HepG2 (cell line): ENCODE data around the gene PRMT7. TPM values are rescaled to one million over a fixed set of nuclear protein-coding genes. Genes with fewer than 3 reads are reported as not detected.
A peak's percentile ranks its signal among the peaks of the same experiment; 100 is the strongest.

Experiments
- GTF2F1 ChIP-seq: fragments of 150-350 bp; IDR thresholded peaks from 2 replicates; pipeline ENCODE4 v1.6.1; 2014; ENCODE audit warnings: low read length
- GZF1 ChIP-seq: sonication (generic); formaldehyde crosslinking; IDR thresholded peaks from 2 replicates; pipeline ENCODE4 v1.5.1; 2020; ENCODE audit warnings: mild to moderate bottlenecking, missing genetic modification reagents
- LCORL ChIP-seq, 2 experiments: fragments of 450-650 bp in 1 of 2; sonication (generic) in 1 of 2; formaldehyde crosslinking in 1 of 2; IDR thresholded peaks; 2 replicates each; pipeline versions ENCODE4 v1.5.0 to v1.6.1; 2017 to 2020; ENCODE audit warnings: antibody characterized with exemption in 1 of 2, missing genetic modification reagents in 1 of 2
- MAF1 ChIP-seq: sonication (generic); formaldehyde crosslinking; IDR thresholded peaks from 2 replicates; pipeline ENCODE4 v1.5.0; 2020; ENCODE audit warnings: missing genetic modification reagents, borderline replicate concordance
- PCBP2 ChIP-seq: fragments of 200-400 bp; formaldehyde crosslinking; optimal IDR thresholded peaks from 2 replicates; pipeline ENCODE3; 2018; ENCODE audit warnings: low read length, low read depth; ENCODE audit not compliant: poor library complexity, severe bottlenecking
- ZBTB7B ChIP-seq: sonication (generic); formaldehyde crosslinking; IDR thresholded peaks from 2 replicates; pipeline ENCODE4 v1.4.0; 2020; ENCODE audit warnings: missing genetic modification reagents
- ZNF333 ChIP-seq: sonication (generic); formaldehyde crosslinking; IDR thresholded peaks from 2 replicates; pipeline ENCODE4 v1.4.0; 2020; ENCODE audit warnings: mild to moderate bottlenecking, missing genetic modification reagents, borderline replicate concordance
- ZNF564 ChIP-seq: sonication (generic); formaldehyde crosslinking; IDR thresholded peaks from 2 replicates; pipeline ENCODE4 v1.8.1; 2023; ENCODE audit warnings: mild to moderate bottlenecking, missing genetic modification reagents
- ZNF7 ChIP-seq: IDR thresholded peaks from 2 replicates; pipeline ENCODE4 v1.6.1; 2016; ENCODE audit warnings: missing biosample characterization, missing genetic modification reagents
- ZSCAN25 ChIP-seq: sonication (generic); formaldehyde crosslinking; IDR thresholded peaks from 2 replicates; pipeline ENCODE4 v1.8.0; 2022; ENCODE audit warnings: mild to moderate bottlenecking, missing genetic modification reagents
- polyA plus RNA-seq, 8 experiments: library from polyadenylated mRNA; depleted of rRNA in 3 of 8; stranded (reverse) in 7 of 8; unstranded in 1 of 8; fragments of >200 nt; fragmentation: Illumina TruSeq in 4 of 8; extraction: Trizol in 4 of 8; gene quantifications; 2 replicates each; pipeline versions ENCODE4 v1.2.1 to v1.2.3, GENCODE V29; 2011 to 2016; ENCODE audit warnings: low read depth in 4 of 8, missing spikeins in 1 of 8, mixed read lengths in 1 of 8; ENCODE audit not compliant: insufficient read depth in 1 of 8
- total RNA-seq, 5 experiments: library from RNA; depleted of rRNA; stranded (reverse); fragments of >200 nt; fragmentation: Illumina TruSeq; extraction: Trizol; gene quantifications; 2 replicates each; pipeline ENCODE4 v1.2.3, GENCODE V29; 2016; ENCODE audit warnings: low read depth in 1 of 5
- TF ChIP-seq, protein P1 (sequence below): sonication (generic); formaldehyde crosslinking; IDR thresholded peaks from 2 replicates; pipeline ENCODE4 v1.5.1; 2020; ENCODE audit warnings: mild to moderate bottlenecking, missing genetic modification reagents
- TF ChIP-seq, protein P2 (sequence below): sonication (generic); formaldehyde crosslinking; IDR thresholded peaks from 2 replicates; pipeline ENCODE4 v1.4.0; 2020; ENCODE audit warnings: mild to moderate bottlenecking, low read depth, missing genetic modification reagents
- TF ChIP-seq, protein P3 (sequence below): sonication (generic); formaldehyde crosslinking; IDR thresholded peaks from 2 replicates; pipeline ENCODE4 v1.5.0; 2020; ENCODE audit warnings: mild to moderate bottlenecking, missing genetic modification reagents
- TF ChIP-seq, protein P4 (sequence below): sonication (generic); formaldehyde crosslinking; IDR thresholded peaks from 2 replicates; pipeline ENCODE4 v1.4.0; 2020; ENCODE audit warnings: missing genetic modification reagents, borderline replicate concordance
- TF ChIP-seq, protein P5 (sequence below): sonication (generic); formaldehyde crosslinking; IDR thresholded peaks from 2 replicates; pipeline ENCODE4 v1.5.0; 2020; ENCODE audit warnings: mild to moderate bottlenecking, missing genetic modification reagents, moderate library complexity
- TF ChIP-seq, protein P6 (sequence below), 2 experiments: IDR thresholded peaks; 2 replicates each; pipeline ENCODE4 v1.6.1; 2011 to 2012; ENCODE audit warnings: low read length in 2 of 2, borderline replicate concordance in 1 of 2, low read depth in 1 of 2, mild to moderate bottlenecking in 1 of 2, moderate library complexity in 1 of 2

Gene PRMT7
- total and polyA plus RNA-seq, 2 of the 13 experiments (the other 11 are each of a cell fraction or from before 2014, with no cell fraction given), result 47.5 to 55.0 TPM

DNA sequence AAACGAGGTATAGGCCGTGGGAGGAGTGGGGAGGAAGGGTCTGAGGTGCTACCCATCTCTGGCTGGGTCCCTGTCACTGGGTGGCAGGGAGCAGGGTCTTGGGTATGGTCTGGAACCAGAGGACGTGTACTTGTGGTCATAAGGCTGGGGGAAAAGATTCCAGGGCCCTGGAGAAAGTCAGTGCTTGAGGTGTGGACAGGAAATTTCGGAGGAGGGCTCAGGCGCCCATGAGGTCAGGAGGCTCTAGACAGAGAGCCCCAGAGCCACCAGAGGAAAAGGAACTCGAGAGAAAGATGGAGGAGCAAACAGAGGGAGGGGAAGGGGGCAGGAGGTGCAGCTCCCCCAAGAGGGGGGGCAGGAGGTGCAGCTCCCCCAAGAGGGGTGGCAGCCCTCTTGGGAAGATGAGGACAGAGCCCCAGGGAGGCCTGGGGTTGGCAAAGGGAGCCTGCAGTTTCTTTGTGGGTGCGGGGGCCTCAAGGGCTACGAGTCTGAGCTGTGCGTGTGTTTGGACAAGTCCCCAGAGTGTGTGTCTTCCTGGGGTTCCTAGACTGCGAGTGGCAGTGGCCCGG, 47.2 kb upstream of the PRMT7 start (continued):
- TF ChIP-seq, protein P1, sequence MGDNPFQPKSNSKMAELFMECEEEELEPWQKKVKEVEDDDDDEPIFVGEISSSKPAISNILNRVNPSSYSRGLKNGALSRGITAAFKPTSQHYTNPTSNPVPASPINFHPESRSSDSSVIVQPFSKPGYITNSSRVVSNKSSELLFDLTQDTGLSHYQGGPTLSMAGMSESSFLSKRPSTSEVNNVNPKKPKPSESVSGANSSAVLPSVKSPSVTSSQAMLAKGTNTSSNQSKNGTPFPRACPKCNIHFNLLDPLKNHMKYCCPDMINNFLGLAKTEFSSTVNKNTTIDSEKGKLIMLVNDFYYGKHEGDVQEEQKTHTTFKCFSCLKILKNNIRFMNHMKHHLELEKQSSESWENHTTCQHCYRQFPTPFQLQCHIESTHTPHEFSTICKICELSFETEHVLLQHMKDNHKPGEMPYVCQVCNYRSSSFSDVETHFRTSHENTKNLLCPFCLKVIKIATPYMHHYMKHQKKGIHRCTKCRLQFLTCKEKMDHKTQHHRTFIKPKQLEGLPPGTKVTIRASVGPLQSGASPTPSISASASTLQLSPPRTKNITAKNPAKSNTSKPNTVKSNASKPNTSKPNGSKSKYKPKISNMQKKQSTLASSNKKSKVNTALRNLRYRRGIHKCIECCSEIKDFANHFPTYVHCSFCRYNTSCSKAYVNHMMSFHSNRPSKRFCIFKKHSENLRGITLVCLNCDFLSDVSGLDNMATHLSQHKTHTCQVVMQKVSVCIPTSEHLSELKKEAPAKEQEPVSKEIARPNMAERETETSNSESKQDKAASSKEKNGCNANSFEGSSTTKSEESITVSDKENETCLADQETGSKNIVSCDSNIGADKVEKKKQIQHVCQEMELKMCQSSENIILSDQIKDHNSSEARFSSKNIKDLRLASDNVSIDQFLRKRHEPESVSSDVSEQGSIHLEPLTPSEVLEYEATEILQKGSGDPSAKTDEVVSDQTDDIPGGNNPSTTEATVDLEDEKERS (CRISPR knock-in tag), result peak; percentile 46; the same call in 1 of the 2 replicates
- TF ChIP-seq, protein P2, sequence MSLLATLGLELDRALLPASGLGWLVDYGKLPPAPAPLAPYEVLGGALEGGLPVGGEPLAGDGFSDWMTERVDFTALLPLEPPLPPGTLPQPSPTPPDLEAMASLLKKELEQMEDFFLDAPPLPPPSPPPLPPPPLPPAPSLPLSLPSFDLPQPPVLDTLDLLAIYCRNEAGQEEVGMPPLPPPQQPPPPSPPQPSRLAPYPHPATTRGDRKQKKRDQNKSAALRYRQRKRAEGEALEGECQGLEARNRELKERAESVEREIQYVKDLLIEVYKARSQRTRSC, result no peak
- TF ChIP-seq ZNF564 (CRISPR knock-in tag) (no peak), MAF1 (CRISPR knock-in tag) (no peak), PCBP2 (no peak), ZBTB7B (CRISPR knock-in tag) (peak; percentile 40; the same call in 1 of the 2 replicates), ZNF7 (no peak), GZF1 (no peak), LCORL (IDR thresholded peaks at IDR 0.05) (no peak), LCORL (CRISPR knock-in tag; IDR thresholded peaks at IDR 0.05) (no peak), GTF2F1 (no peak), ZNF333 (CRISPR knock-in tag) (peak; percentile 76; the same call in 1 of the 2 replicates), ZSCAN25 (CRISPR knock-in tag) (no peak)
- TF ChIP-seq, protein P3, sequence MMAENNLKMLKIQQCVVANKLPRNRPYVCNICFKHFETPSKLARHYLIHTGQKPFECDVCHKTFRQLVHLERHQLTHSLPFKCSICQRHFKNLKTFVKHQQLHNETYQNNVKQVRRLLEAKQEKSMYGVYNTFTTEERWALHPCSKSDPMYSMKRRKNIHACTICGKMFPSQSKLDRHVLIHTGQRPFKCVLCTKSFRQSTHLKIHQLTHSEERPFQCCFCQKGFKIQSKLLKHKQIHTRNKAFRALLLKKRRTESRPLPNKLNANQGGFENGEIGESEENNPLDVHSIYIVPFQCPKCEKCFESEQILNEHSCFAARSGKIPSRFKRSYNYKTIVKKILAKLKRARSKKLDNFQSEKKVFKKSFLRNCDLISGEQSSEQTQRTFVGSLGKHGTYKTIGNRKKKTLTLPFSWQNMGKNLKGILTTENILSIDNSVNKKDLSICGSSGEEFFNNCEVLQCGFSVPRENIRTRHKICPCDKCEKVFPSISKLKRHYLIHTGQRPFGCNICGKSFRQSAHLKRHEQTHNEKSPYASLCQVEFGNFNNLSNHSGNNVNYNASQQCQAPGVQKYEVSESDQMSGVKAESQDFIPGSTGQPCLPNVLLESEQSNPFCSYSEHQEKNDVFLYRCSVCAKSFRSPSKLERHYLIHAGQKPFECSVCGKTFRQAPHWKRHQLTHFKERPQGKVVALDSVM (CRISPR knock-in tag), result peak; percentile 49
- TF ChIP-seq, protein P4, sequence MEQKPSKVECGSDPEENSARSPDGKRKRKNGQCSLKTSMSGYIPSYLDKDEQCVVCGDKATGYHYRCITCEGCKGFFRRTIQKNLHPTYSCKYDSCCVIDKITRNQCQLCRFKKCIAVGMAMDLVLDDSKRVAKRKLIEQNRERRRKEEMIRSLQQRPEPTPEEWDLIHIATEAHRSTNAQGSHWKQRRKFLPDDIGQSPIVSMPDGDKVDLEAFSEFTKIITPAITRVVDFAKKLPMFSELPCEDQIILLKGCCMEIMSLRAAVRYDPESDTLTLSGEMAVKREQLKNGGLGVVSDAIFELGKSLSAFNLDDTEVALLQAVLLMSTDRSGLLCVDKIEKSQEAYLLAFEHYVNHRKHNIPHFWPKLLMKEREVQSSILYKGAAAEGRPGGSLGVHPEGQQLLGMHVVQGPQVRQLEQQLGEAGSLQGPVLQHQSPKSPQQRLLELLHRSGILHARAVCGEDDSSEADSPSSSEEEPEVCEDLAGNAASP (CRISPR knock-in tag), result no peak
- TF ChIP-seq, protein P5, sequence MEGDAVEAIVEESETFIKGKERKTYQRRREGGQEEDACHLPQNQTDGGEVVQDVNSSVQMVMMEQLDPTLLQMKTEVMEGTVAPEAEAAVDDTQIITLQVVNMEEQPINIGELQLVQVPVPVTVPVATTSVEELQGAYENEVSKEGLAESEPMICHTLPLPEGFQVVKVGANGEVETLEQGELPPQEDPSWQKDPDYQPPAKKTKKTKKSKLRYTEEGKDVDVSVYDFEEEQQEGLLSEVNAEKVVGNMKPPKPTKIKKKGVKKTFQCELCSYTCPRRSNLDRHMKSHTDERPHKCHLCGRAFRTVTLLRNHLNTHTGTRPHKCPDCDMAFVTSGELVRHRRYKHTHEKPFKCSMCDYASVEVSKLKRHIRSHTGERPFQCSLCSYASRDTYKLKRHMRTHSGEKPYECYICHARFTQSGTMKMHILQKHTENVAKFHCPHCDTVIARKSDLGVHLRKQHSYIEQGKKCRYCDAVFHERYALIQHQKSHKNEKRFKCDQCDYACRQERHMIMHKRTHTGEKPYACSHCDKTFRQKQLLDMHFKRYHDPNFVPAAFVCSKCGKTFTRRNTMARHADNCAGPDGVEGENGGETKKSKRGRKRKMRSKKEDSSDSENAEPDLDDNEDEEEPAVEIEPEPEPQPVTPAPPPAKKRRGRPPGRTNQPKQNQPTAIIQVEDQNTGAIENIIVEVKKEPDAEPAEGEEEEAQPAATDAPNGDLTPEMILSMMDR, result no peak
- TF ChIP-seq, protein P6, sequence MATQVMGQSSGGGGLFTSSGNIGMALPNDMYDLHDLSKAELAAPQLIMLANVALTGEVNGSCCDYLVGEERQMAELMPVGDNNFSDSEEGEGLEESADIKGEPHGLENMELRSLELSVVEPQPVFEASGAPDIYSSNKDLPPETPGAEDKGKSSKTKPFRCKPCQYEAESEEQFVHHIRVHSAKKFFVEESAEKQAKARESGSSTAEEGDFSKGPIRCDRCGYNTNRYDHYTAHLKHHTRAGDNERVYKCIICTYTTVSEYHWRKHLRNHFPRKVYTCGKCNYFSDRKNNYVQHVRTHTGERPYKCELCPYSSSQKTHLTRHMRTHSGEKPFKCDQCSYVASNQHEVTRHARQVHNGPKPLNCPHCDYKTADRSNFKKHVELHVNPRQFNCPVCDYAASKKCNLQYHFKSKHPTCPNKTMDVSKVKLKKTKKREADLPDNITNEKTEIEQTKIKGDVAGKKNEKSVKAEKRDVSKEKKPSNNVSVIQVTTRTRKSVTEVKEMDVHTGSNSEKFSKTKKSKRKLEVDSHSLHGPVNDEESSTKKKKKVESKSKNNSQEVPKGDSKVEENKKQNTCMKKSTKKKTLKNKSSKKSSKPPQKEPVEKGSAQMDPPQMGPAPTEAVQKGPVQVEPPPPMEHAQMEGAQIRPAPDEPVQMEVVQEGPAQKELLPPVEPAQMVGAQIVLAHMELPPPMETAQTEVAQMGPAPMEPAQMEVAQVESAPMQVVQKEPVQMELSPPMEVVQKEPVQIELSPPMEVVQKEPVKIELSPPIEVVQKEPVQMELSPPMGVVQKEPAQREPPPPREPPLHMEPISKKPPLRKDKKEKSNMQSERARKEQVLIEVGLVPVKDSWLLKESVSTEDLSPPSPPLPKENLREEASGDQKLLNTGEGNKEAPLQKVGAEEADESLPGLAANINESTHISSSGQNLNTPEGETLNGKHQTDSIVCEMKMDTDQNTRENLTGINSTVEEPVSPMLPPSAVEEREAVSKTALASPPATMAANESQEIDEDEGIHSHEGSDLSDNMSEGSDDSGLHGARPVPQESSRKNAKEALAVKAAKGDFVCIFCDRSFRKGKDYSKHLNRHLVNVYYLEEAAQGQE (IDR thresholded peaks at IDR 0.05; ENCODE audit: borderline replicate concordance in 1 of 2, low read depth in 1 of 2, low read length in 2 of 2), result no peak
